GM12878 (cell line): ENCODE data around the gene GTF3A. TPM values are rescaled to one million over a fixed set of nuclear protein-coding genes. Genes with fewer than 3 reads are reported as not detected.

Experiments
- CHD4 ChIP-seq: fragments of 200-600 bp; sonication (generic); IDR thresholded peaks from 2 replicates; pipeline ENCODE4 v1.6.1; 2016; ENCODE audit warnings: mild to moderate bottlenecking
- CTCF ChIP-seq, 3 experiments: IDR thresholded peaks in 2 of 3; conservative IDR thresholded peaks in 1 of 3; 2 replicates each; pipeline ENCODE4 v1.5.1; 2011; ENCODE audit warnings: low read depth in 3 of 3, low read length in 3 of 3, mild to moderate bottlenecking in 3 of 3, control low read depth in 2 of 3, moderate library complexity in 2 of 3, inconsistent platforms in 1 of 3, mixed read lengths in 1 of 3; ENCODE audit not compliant: control insufficient read depth in 2 of 3, insufficient read depth in 1 of 3; ENCODE audit errors: extremely low read depth in 1 of 3
- FOXK2 ChIP-seq: fragments of 450-650 bp; IDR thresholded peaks from 2 replicates; pipeline ENCODE4 v1.6.1; 2017; ENCODE audit warnings: mild to moderate bottlenecking, moderate library complexity
- GATAD2B ChIP-seq: fragments of 450-650 bp; conservative IDR thresholded peaks from 2 replicates; pipeline ENCODE4 v1.6.1; 2017; ENCODE audit warnings: low read depth, mild to moderate bottlenecking, moderate library complexity
- IKZF1 ChIP-seq: fragments of 450-650 bp; conservative IDR thresholded peaks from 2 replicates; pipeline ENCODE4 v1.6.1; 2017; ENCODE audit warnings: antibody characterized with exemption, mild to moderate bottlenecking
- IRF3 ChIP-seq: fragments of 450-650 bp; IDR thresholded peaks from 2 replicates; pipeline ENCODE4 v1.6.1; 2014; ENCODE audit warnings: mild to moderate bottlenecking
- MYC ChIP-seq: IDR thresholded peaks from 2 replicates; pipeline ENCODE4 v1.6.1; 2011; ENCODE audit warnings: mild to moderate bottlenecking, low read length, moderate library complexity, inconsistent platforms; ENCODE audit not compliant: insufficient read depth, insufficient replicate concordance, insufficient read length, severe bottlenecking
- NFYA ChIP-seq: IDR thresholded peaks from 2 replicates; pipeline ENCODE4 v1.6.1; 2011; ENCODE audit warnings: low read depth, mild to moderate bottlenecking, low read length, improper control_type of control experiment, borderline replicate concordance
- NRF1 ChIP-seq: conservative IDR thresholded peaks from 2 replicates; pipeline ENCODE4 v1.6.1; 2011; ENCODE audit warnings: mild to moderate bottlenecking, low read depth, low read length, improper control_type of control experiment
- PRDM15 ChIP-seq: fragments of 450-650 bp; formaldehyde crosslinking; IDR thresholded peaks from 2 replicates; pipeline ENCODE4 v1.4.0; 2020; ENCODE audit warnings: mild to moderate bottlenecking, moderate library complexity
- RELA ChIP-seq: fragments of 450-650 bp; IDR thresholded peaks from 2 replicates; pipeline ENCODE4 v1.8.0; 2014; ENCODE audit warnings: borderline replicate concordance; ENCODE audit not compliant: partially characterized antibody
- RELB ChIP-seq: fragments of 450-650 bp; IDR thresholded peaks from 2 replicates; pipeline ENCODE4 v1.6.1; 2017; ENCODE audit warnings: low read depth, mild to moderate bottlenecking, moderate library complexity
- SREBF1 ChIP-seq: IDR thresholded peaks from 2 replicates; pipeline ENCODE4 v1.6.1; 2012; ENCODE audit warnings: mild to moderate bottlenecking, low read length
- TCF12 ChIP-seq: IDR thresholded peaks from 2 replicates; pipeline ENCODE4 v1.6.1; 2011; ENCODE audit warnings: low read depth, mild to moderate bottlenecking, low read length
- WRNIP1 ChIP-seq: IDR thresholded peaks from 2 replicates; pipeline ENCODE4 v1.6.1; 2011; ENCODE audit warnings: low read depth, low read length, improper control_type of control experiment, borderline replicate concordance
- ZBTB4 ChIP-seq: fragments of 450-650 bp; formaldehyde crosslinking; IDR thresholded peaks from 2 replicates; pipeline ENCODE4 v1.4.0; 2022; ENCODE audit warnings: mild to moderate bottlenecking, moderate library complexity
- ZNF217 ChIP-seq: fragments of 450-650 bp; IDR thresholded peaks from 2 replicates; pipeline ENCODE4 v1.6.1; 2017; ENCODE audit warnings: antibody characterized with exemption, mild to moderate bottlenecking
- polyA plus RNA-seq, 11 experiments: library from polyadenylated mRNA; depleted of rRNA in 4 of 11; unstranded in 6 of 11; stranded (reverse) in 5 of 11; fragments of >200 nt; fragmentation: Nextera tagmentation in 4 of 11; fragmentation: Illumina TruSeq in 1 of 11; extraction: Ambion mirVana in 4 of 11; extraction: Trizol in 1 of 11; gene quantifications; 1 replicate in 1 of 11; 2 replicates in 10 of 11; pipeline versions ENCODE4 v1.2.1 to v1.2.3, GENCODE V29; 2011 to 2016; ENCODE audit warnings: inconsistent platforms in 2 of 11, missing spikeins in 2 of 11, low read depth in 1 of 11
- total RNA-seq, 4 experiments: library from RNA; depleted of rRNA in 3 of 4; stranded (reverse); fragments of >200 nt in 3 of 4; fragmentation: Illumina TruSeq in 1 of 4; extraction: Trizol in 1 of 4; gene quantifications; 2 replicates each; pipeline versions ENCODE4 v1.2.1 to v1.2.3, GENCODE V29; 2013 to 2021

GTF3A gene
- total and polyA plus RNA-seq, 10 of the 15 experiments (the other 5 are each of a cell fraction or from before 2014, with no cell fraction given), result 74.2 to 524 (median 216) TPM

GRCh38 chr13:27449936-27450828, 25.8 kb downstream of the GTF3A start, which contains the start of gene MTIF3 (continued):
- TF ChIP-seq NFYA, result no peak
- no peak for TF ChIP-seq ZNF217
- no peak for TF ChIP-seq WRNIP1
- no peak for TF ChIP-seq CHD4
- TF ChIP-seq MYC, result peak; percentile 65
- TF ChIP-seq RELA, result peak; percentile 71
- TF ChIP-seq PRDM15 (CRISPR knock-in tag), result no peak
- TF ChIP-seq FOXK2, result no peak
- TF ChIP-seq RELB, result peak; percentile 88
- TF ChIP-seq ZBTB4 (CRISPR knock-in tag), result no peak
- TF ChIP-seq NRF1, result peak; percentile 46
- TF ChIP-seq IKZF1, result peak; percentile 77; the same call in 1 of the 2 replicates
- TF ChIP-seq TCF12, result peak; percentile 47; the same call in 1 of the 2 replicates
- no peak for TF ChIP-seq IRF3
- no peak for TF ChIP-seq SREBF1
- no peak for TF ChIP-seq CTCF (IDR thresholded peaks at IDR 0.05 in 2 of 3, conservative IDR thresholded peaks at IDR 0.05 in 1 of 3; ENCODE audit: control insufficient read depth in 2 of 3, extremely low read depth in 1 of 3, insufficient read depth in 1 of 3, low read depth in 3 of 3, low read length in 3 of 3)
- TF ChIP-seq GATAD2B, result peak; percentile 91
